ENCODE measurements around the gene ASPG.

DNA sequence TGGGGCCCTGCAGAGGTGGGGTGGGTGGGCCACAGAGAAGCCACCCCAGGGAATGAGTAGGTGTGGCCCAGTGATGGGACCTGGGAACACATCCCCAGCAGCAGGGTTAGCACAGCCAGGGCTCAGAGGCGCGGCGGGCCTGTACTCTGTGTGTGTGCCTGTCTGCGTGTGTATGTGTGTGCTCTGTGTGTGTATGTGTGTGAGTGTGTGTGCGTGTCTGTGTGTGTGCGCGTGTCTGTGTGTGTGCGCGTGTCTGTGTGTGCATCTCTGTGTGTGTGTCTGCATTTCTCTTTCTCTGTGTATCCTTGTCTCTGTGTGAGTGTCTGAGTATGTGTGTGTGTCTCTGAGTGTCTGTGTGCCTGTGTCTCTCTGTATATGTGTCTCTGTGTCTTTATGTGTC is 79.0 kb downstream of the ASPG start:
- no peak for TF ChIP-seq SPI1 (IDR thresholded peaks at IDR 0.05; ENCODE audit: borderline replicate concordance, low read depth)
- TF ChIP-seq, protein P1, sequence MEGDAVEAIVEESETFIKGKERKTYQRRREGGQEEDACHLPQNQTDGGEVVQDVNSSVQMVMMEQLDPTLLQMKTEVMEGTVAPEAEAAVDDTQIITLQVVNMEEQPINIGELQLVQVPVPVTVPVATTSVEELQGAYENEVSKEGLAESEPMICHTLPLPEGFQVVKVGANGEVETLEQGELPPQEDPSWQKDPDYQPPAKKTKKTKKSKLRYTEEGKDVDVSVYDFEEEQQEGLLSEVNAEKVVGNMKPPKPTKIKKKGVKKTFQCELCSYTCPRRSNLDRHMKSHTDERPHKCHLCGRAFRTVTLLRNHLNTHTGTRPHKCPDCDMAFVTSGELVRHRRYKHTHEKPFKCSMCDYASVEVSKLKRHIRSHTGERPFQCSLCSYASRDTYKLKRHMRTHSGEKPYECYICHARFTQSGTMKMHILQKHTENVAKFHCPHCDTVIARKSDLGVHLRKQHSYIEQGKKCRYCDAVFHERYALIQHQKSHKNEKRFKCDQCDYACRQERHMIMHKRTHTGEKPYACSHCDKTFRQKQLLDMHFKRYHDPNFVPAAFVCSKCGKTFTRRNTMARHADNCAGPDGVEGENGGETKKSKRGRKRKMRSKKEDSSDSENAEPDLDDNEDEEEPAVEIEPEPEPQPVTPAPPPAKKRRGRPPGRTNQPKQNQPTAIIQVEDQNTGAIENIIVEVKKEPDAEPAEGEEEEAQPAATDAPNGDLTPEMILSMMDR (IDR thresholded peaks at IDR 0.05; ENCODE audit: insufficient read depth, low read length) = no peak
- TF ChIP-seq GABPA (IDR thresholded peaks at IDR 0.05; ENCODE audit: low read depth) = no peak
- TF ChIP-seq POLR2AphosphoS5 (IDR thresholded peaks at IDR 0.05; ENCODE audit: low read depth) = no peak
- TF ChIP-seq, protein P2, sequence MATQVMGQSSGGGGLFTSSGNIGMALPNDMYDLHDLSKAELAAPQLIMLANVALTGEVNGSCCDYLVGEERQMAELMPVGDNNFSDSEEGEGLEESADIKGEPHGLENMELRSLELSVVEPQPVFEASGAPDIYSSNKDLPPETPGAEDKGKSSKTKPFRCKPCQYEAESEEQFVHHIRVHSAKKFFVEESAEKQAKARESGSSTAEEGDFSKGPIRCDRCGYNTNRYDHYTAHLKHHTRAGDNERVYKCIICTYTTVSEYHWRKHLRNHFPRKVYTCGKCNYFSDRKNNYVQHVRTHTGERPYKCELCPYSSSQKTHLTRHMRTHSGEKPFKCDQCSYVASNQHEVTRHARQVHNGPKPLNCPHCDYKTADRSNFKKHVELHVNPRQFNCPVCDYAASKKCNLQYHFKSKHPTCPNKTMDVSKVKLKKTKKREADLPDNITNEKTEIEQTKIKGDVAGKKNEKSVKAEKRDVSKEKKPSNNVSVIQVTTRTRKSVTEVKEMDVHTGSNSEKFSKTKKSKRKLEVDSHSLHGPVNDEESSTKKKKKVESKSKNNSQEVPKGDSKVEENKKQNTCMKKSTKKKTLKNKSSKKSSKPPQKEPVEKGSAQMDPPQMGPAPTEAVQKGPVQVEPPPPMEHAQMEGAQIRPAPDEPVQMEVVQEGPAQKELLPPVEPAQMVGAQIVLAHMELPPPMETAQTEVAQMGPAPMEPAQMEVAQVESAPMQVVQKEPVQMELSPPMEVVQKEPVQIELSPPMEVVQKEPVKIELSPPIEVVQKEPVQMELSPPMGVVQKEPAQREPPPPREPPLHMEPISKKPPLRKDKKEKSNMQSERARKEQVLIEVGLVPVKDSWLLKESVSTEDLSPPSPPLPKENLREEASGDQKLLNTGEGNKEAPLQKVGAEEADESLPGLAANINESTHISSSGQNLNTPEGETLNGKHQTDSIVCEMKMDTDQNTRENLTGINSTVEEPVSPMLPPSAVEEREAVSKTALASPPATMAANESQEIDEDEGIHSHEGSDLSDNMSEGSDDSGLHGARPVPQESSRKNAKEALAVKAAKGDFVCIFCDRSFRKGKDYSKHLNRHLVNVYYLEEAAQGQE (IDR thresholded peaks at IDR 0.05; ENCODE audit: insufficient replicate concordance, low read depth) = no peak
